ENCODE results near the gene TMC7. TPM values are rescaled to one million over a fixed set of nuclear protein-coding genes. Genes with fewer than 3 reads are reported as not detected.

TMC7 gene
- total and polyA plus RNA-seq, 2 of the 13 experiments (the other 11 are each of a cell fraction or from before 2014, with no cell fraction given), result 1.2 to 5.1 TPM

DNA sequence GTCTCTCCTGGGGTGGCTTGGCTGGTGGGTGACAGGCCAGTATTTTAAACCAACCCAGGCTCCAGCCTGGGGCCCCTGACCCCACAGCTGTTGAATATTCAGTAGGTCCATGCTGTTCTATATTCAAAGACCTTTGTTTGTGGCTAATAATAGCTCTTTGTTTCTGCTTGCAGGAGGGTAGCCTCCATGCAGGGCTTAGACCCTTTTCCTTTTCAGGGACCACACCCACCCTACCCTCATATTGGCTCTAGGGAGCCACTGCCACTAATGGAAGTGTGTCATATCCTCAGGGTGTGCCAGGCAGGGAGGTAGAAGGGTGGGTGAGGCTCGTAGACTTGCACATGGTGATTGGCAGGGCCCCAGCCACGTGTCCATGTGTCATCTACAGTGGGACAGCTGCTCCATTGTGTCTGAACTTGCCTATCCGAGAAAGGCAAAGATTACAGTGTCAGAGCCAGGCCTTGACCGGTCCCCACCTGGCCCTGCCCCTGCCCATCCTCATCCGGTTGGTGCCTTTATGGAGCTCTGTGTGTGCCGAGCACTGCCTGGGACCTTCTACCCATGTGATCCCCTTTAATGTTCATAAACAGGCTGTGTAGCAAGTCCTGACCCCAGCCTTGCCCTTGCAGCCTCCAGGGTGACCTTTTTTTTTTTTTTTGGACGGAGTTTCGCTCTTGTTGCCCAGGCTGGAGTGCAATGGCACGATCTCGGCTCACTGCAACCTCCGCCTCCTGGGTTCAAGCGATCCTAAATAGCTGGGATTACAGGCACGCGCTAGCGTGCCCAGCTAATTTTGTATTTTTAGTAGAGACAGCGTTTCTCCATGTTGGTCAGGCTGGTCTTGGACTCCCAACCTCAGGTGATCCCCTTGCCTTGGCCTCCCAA is 22.1 kb downstream of the TMC7 start (continued):
- TF ChIP-seq, protein P1, sequence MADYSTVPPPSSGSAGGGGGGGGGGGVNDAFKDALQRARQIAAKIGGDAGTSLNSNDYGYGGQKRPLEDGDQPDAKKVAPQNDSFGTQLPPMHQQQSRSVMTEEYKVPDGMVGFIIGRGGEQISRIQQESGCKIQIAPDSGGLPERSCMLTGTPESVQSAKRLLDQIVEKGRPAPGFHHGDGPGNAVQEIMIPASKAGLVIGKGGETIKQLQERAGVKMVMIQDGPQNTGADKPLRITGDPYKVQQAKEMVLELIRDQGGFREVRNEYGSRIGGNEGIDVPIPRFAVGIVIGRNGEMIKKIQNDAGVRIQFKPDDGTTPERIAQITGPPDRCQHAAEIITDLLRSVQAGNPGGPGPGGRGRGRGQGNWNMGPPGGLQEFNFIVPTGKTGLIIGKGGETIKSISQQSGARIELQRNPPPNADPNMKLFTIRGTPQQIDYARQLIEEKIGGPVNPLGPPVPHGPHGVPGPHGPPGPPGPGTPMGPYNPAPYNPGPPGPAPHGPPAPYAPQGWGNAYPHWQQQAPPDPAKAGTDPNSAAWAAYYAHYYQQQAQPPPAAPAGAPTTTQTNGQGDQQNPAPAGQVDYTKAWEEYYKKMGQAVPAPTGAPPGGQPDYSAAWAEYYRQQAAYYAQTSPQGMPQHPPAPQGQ (CRISPR knock-in tag; IDR thresholded peaks at IDR 0.05; ENCODE audit: borderline replicate concordance), result no peak
- TF ChIP-seq MBD4 (IDR thresholded peaks at IDR 0.05; ENCODE audit: borderline replicate concordance, low read length) (no peak), RORA (CRISPR knock-in tag; IDR thresholded peaks at IDR 0.05) (no peak), RBAK (CRISPR knock-in tag; IDR thresholded peaks at IDR 0.05) (no peak), SP2 (CRISPR knock-in tag; IDR thresholded peaks at IDR 0.05) (no peak), ZNF879 (CRISPR knock-in tag; IDR thresholded peaks at IDR 0.05) (no peak), RARA (CRISPR knock-in tag; IDR thresholded peaks at IDR 0.05) (peak; percentile 99), ZFP36L2 (CRISPR knock-in tag; IDR thresholded peaks at IDR 0.05) (no peak), ERF (CRISPR knock-in tag; IDR thresholded peaks at IDR 0.05) (peak; percentile 98; the same call in 1 of the 2 replicates), ZNF180 (CRISPR knock-in tag; IDR thresholded peaks at IDR 0.05; ENCODE audit: borderline replicate concordance, low read depth) (no peak)
- TF ChIP-seq, protein P2, sequence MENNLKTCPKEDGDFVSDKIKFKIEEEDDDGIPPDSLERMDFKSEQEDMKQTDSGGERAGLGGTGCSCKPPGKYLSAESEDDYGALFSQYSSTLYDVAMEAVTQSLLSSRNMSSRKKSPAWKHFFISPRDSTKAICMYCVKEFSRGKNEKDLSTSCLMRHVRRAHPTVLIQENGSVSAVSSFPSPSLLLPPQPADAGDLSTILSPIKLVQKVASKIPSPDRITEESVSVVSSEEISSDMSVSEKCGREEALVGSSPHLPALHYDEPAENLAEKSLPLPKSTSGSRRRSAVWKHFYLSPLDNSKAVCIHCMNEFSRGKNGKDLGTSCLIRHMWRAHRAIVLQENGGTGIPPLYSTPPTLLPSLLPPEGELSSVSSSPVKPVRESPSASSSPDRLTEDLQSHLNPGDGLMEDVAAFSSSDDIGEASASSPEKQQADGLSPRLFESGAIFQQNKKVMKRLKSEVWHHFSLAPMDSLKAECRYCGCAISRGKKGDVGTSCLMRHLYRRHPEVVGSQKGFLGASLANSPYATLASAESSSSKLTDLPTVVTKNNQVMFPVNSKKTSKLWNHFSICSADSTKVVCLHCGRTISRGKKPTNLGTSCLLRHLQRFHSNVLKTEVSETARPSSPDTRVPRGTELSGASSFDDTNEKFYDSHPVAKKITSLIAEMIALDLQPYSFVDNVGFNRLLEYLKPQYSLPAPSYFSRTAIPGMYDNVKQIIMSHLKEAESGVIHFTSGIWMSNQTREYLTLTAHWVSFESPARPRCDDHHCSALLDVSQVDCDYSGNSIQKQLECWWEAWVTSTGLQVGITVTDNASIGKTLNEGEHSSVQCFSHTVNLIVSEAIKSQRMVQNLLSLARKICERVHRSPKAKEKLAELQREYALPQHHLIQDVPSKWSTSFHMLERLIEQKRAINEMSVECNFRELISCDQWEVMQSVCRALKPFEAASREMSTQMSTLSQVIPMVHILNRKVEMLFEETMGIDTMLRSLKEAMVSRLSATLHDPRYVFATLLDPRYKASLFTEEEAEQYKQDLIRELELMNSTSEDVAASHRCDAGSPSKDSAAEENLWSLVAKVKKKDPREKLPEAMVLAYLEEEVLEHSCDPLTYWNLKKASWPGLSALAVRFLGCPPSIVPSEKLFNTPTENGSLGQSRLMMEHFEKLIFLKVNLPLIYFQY (CRISPR knock-in tag; IDR thresholded peaks at IDR 0.05; ENCODE audit: borderline replicate concordance), result peak; percentile 86; the same call in 1 of the 2 replicates
- TF ChIP-seq, protein P3, sequence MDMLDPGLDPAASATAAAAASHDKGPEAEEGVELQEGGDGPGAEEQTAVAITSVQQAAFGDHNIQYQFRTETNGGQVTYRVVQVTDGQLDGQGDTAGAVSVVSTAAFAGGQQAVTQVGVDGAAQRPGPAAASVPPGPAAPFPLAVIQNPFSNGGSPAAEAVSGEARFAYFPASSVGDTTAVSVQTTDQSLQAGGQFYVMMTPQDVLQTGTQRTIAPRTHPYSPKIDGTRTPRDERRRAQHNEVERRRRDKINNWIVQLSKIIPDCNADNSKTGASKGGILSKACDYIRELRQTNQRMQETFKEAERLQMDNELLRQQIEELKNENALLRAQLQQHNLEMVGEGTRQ (IDR thresholded peaks at IDR 0.05; ENCODE audit: low read depth, low read length), result peak; percentile 97
- TF ChIP-seq, protein P3 (CRISPR knock-in tag; IDR thresholded peaks at IDR 0.05; ENCODE audit: borderline replicate concordance), result peak; percentile 94; the same call in 1 of the 2 replicates
- TF ChIP-seq, protein P4, sequence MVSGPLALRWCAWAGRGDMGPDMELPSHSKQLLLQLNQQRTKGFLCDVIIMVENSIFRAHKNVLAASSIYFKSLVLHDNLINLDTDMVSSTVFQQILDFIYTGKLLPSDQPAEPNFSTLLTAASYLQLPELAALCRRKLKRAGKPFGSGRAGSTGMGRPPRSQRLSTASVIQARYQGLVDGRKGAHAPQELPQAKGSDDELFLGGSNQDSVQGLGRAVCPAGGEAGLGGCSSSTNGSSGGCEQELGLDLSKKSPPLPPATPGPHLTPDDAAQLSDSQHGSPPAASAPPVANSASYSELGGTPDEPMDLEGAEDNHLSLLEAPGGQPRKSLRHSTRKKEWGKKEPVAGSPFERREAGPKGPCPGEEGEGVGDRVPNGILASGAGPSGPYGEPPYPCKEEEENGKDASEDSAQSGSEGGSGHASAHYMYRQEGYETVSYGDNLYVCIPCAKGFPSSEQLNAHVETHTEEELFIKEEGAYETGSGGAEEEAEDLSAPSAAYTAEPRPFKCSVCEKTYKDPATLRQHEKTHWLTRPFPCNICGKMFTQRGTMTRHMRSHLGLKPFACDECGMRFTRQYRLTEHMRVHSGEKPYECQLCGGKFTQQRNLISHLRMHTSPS (CRISPR knock-in tag; IDR thresholded peaks at IDR 0.05; ENCODE audit: low read depth), result peak; percentile 98
